Naive B cell (primary cell): ENCODE results near the gene C1R. TPM values are rescaled to one million over a fixed set of nuclear protein-coding genes. Genes with fewer than 3 reads are reported as not detected.
A peak's percentile ranks its signal among the peaks of the same experiment; 100 is the strongest.

ENCODE experiments used
- ATAC-seq, 2 donors: fragments of 150-1000 bp; cut with Tn5 transposase; 2 replicates each; pipeline ENCODE4 v1.10.0; 2021; ENCODE audit warnings: low read depth in 2 of 2, mild to moderate bottlenecking in 2 of 2, moderate library complexity in 2 of 2
- DNase-seq: peaks from one replicate; pipeline ENCODE4 v3.0.0; 2022
- H3K27ac Mint-ChIP-seq, 6 donors: one replicate each; pipeline ENCODE4 v1.8.0; 2020 to 2022; ENCODE audit warnings: mild to moderate bottlenecking in 6 of 6, mixed read lengths in 6 of 6, moderate library complexity in 5 of 6, inconsistent platforms in 2 of 6
- H3K27me3 Mint-ChIP-seq, 3 donors: one replicate each; pipeline ENCODE4 v1.8.0; 2021 to 2022; ENCODE audit warnings: mixed read lengths in 3 of 3, mild to moderate bottlenecking in 1 of 3
- H3K36me3 Mint-ChIP-seq, 2 donors: one replicate each; pipeline ENCODE4 v1.8.0; 2020 to 2022; ENCODE audit warnings: mixed read lengths in 2 of 2, inconsistent platforms in 1 of 2, mild to moderate bottlenecking in 1 of 2
- H3K4me1 Mint-ChIP-seq, 3 donors: one replicate each; pipeline ENCODE4 v1.8.0; 2020 to 2022; ENCODE audit warnings: mixed read lengths in 3 of 3, inconsistent platforms in 1 of 3, mild to moderate bottlenecking in 1 of 3, moderate library complexity in 1 of 3
- H3K4me3 Mint-ChIP-seq, 8 donors: one replicate each; pipeline ENCODE4 v1.8.0; 2020 to 2022; ENCODE audit warnings: mild to moderate bottlenecking in 8 of 8, mixed read lengths in 8 of 8, moderate library complexity in 8 of 8, inconsistent platforms in 2 of 8
- H3K9me3 Mint-ChIP-seq, 7 donors: one replicate each; pipeline ENCODE4 v1.8.0; 2020 to 2022; ENCODE audit warnings: mixed read lengths in 7 of 7, mild to moderate bottlenecking in 5 of 7, inconsistent platforms in 2 of 7, moderate library complexity in 1 of 7
- polyA plus RNA-seq, 6 donors: library from polyadenylated mRNA; unstranded; fragments of 300-500 nt; fragmentation: Illumina TruSeq; gene quantifications; one replicate each; pipeline ENCODE4 v1.2.3, GENCODE V29; 2021; ENCODE audit warnings: low read depth in 6 of 6

Gene C1R
- polyA plus RNA-seq, 6 donors from 2014 or later: 0.95 to 3.1 (median 1.9) TPM; not detected in 1

DNA sequence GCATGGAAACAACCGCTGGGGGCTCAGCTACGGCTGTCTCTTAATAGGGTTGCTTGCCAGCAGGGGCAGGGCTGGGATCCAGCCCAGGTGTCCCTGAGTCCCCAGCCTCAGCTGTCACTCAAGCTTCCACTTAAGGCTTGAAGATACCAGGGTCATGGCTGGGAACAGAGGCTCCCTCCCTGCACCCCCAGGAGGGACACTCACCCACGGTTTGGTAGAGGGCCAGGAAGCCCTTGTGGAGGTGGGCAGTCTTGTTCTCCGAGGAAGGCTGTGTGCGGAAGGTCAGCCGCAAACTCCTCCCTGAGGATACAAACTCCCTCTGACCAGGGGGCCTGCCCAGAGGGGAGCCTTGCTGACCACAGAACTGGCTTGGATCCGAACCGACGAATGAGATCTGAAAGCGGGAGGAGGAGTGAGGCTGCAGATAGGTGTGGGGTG lies 9.5 kb upstream of the C1R start:
- H3K27ac Mint-ChIP-seq: no peak overlapping the region

DNA sequence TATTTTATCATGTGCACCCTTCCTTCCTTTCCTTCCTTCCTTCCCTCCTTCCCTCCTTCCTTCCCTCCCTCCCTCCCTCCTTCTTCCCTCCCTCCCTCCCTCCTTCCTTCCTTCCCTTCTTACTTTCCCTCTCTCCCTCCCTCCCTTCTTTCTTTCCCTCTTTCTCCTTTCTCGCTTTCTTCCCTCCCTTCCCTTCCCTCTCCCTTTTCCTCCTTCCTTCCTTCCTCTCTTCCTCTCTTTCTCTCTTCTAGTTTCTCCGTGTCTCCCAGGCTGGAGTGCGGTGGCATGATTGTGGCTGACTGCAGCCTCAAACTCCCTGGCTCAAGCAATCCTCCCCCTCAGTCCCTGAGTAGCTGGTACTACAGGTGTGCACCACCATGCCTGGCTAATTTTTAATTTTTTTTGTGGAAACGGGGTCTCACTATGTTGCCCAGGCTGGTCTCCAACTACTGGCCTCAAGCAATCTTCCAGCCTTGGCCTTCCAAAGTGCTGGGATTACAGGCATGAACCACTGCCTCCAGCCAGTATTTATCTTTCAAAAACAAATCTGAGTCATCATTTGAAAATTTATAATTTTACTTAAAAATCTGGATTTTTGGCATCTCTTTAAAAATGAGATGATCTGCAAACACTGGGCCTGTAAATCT lies 8.9 kb upstream of the C1R start:
- Mint-ChIP-seq H3K9me3 (peaks cover 0 to 8% (median 3%) of the 10 kb centered on the region in 7 donors), H3K4me3 (no peak overlapping the region), H3K4me1 (peaks cover 2 to 8% (median 8%) of the 10 kb centered on the region in 3 donors), H3K27me3 (no peaks in the 10 kb centered on the region), H3K27ac (peak overlapping the region in 1 of 6 donors; percentile 50), H3K36me3 (peaks cover 13 to 17% of the 10 kb centered on the region in 2 donors)
- ATAC-seq: no peak
- no peak for DNase-seq

More for the DNA sequence above, 9.5 kb upstream of the C1R start:
- no peak overlapping the region for H3K4me3 Mint-ChIP-seq
- ATAC-seq (no peak), DNase-seq (no peak)
- no peaks in the 10 kb centered on the region for H3K27me3 Mint-ChIP-seq
- H3K36me3 Mint-ChIP-seq: peaks cover 13 to 22% of the 10 kb centered on the region in 2 donors
- peaks cover 2 to 10% (median 8%) of the 10 kb centered on the region in 3 donors for H3K4me1 Mint-ChIP-seq
- peaks cover 3 to 14% (median 7%) of the 10 kb centered on the region in 7 donors for H3K9me3 Mint-ChIP-seq

DNA sequence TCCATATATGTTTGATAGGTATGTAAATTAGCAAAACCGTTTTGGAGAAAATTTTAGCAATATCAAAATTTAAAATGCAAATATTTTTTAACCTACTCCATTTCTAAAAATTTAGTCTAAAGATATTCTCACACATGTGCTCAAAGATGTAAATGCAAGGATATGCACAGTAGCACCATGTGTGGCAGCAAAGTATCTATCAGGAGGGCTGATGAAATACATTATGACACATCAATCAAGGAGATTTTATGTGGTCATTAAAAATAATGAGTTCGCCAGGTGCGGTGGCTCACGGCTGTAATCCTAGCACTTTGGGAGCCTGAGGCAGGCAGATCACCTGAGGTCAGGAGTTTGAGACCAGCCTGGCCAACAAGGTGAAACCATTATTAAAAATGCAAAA lies 8.0 kb upstream of the C1R start:
- no peaks in the 10 kb centered on the region for H3K9me3 Mint-ChIP-seq

GRCh38 chr12:7099290-7099996 lies 7.2 kb upstream of the C1R start:
- Mint-ChIP-seq H3K27ac (peak overlapping the region in 1 of 6 donors; percentile 22), H3K9me3 (no peaks in the 10 kb centered on the region), H3K4me3 (no peak overlapping the region), H3K36me3 (peaks cover 7 to 8% of the 10 kb centered on the region in 2 donors), H3K4me1 (peaks cover 0 to 4% (median 2%) of the 10 kb centered on the region in 3 donors), H3K27me3 (no peaks in the 10 kb centered on the region)
- DNase-seq (no peak), ATAC-seq (no peak)

More for the DNA sequence above, 8.0 kb upstream of the C1R start:
- H3K4me3 Mint-ChIP-seq: no peak overlapping the region
- peaks cover 0 to 4% (median 2%) of the 10 kb centered on the region in 3 donors for H3K4me1 Mint-ChIP-seq
- peaks cover 7 to 8% of the 10 kb centered on the region in 2 donors for H3K36me3 Mint-ChIP-seq
- ATAC-seq (no peak), DNase-seq (no peak)
- H3K27ac Mint-ChIP-seq: no peak overlapping the region
- no peaks in the 10 kb centered on the region for H3K27me3 Mint-ChIP-seq

DNA sequence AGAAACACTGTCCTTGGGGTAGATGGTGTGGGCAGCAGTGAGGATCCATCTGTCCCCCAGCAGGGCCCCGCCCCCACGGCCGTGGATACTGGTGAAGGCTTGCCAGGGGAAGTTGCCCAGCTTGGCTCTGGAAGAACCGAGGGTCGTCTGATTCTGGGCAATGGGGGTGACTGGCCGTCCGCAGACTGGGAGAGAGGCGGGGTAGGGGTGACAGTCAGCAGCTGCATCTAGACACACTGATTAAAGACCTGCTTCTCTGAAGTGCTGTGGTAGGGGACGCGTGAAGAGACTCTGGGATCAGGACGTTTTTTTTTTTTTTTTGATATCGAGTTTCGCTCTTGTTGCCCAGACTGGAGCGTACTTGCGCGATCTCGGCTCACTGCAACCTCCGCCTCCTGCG lies 4.7 kb upstream of the C1R start:
- DNase-seq: no peak
- Mint-ChIP-seq H3K27me3 (no peaks in the 10 kb centered on the region), H3K27ac (no peak overlapping the region), H3K9me3 (no peaks in the 10 kb centered on the region), H3K4me1 (peaks cover 5 to 10% (median 6%) of the 10 kb centered on the region in 3 donors), H3K36me3 (no peaks in the 10 kb centered on the region), H3K4me3 (no peak overlapping the region)
- no peak for ATAC-seq

- no peak for DNase-seq
- Mint-ChIP-seq H3K27ac (peak overlapping the region in 1 of 6 donors; percentile 75), H3K9me3 (no peaks in the 10 kb centered on the region), H3K4me3 (no peak overlapping the region), H3K36me3 (no peaks in the 10 kb centered on the region), H3K27me3 (no peaks in the 10 kb centered on the region), H3K4me1 (peaks cover 6 to 12% (median 6%) of the 10 kb centered on the region in 3 donors)
- no peak for ATAC-seq
Observed at GRCh38 chr12:7096006-7096932, 4.0 kb upstream of the C1R start.

DNA sequence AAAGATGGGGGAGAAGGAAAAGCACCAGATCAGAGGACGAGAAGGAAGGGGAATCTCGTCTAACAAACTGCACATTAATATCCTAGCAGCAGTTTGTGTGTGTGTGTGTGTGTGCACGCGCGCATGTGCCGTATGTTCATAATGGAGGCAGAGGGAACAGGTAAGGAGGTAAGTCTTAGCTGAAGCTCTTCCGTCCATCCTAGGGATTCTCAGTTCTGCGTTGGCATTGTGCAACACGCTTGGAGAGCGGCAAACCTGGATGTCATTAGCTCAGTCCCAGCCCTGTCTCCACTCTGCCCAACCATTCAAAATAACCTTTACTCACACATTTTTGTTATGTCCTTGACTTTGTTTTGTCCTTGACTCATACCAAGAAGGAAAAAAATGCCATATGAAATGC lies 1.6 kb upstream of the C1R start:
- no peak for ATAC-seq
- Mint-ChIP-seq H3K9me3 (no peaks in the 10 kb centered on the region), H3K4me1 (peaks cover 6 to 13% (median 6%) of the 10 kb centered on the region in 3 donors), H3K27ac (peak overlapping the region in 1 of 6 donors; percentile 55), H3K36me3 (no peaks in the 10 kb centered on the region), H3K27me3 (peaks cover 0 to 11% (median 8%) of the 10 kb centered on the region in 3 donors), H3K4me3 (no peak overlapping the region)
- no peak for DNase-seq

DNA sequence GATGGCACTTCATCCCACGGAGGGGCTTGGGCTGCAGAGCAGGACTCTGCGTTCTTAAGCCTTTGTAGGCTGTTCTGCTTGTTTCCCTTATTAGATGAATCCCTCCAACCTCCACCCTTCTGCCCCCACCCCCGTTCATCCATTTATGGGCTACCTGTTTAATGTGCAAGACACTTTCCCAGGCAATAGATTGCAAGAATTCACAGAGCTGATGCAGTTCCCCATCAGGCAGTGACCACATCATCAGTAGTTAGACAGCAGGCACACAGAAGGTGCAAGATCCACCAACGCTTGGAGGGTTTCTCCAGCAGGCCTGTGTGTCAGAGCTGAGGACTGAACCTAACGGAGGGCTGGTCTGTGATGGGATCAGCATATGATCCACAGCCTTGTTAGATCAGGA lies 1.2 kb upstream of the C1R start:
- DNase-seq: no peak
- Mint-ChIP-seq H3K9me3 (no peaks in the 10 kb centered on the region), H3K36me3 (no peaks in the 10 kb centered on the region), H3K4me3 (no peak overlapping the region), H3K27me3 (peaks cover 0 to 13% (median 8%) of the 10 kb centered on the region in 3 donors), H3K27ac (no peak overlapping the region), H3K4me1 (peaks cover 6 to 13% (median 6%) of the 10 kb centered on the region in 3 donors)
- no peak for ATAC-seq

DNA sequence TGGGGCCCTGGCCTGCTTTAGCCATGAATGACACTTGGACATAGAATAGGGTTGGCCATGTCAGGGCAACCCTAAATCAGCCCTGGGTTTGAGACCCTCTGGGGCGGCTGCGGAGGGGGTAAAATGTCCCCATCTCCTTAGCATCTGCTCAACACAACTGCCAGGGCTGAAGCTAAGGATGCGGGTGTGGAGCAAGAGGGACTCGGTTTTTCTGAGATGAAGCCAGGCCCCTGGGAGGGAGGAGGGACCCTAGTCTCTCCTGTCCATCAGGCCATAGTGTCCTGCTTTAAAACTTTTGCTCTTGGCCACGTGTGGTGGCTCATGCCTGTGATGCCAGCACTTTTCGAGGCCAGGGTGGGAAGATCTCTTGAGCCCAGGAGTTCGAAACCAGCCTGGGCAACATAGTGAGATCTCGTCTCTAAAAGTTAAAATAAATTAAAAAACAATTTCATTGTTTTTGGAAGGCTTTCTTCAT lies 778 bp upstream of the C1R start:
- no peaks in the 10 kb centered on the region for H3K9me3 Mint-ChIP-seq
- peak overlapping the region in 1 of 8 donors; percentile 77 for H3K4me3 Mint-ChIP-seq
- ATAC-seq (no peak), DNase-seq (no peak)
- H3K36me3 Mint-ChIP-seq: no peaks in the 10 kb centered on the region
- no peak overlapping the region for H3K27ac Mint-ChIP-seq
- H3K27me3 Mint-ChIP-seq: peaks cover 0 to 13% (median 8%) of the 10 kb centered on the region in 3 donors
- peaks cover 6 to 13% (median 6%) of the 10 kb centered on the region in 3 donors for H3K4me1 Mint-ChIP-seq

GRCh38 chr12:7091660-7092228 lies 501 bp downstream of the C1R start:
- no peaks in the 10 kb centered on the region for H3K9me3 Mint-ChIP-seq
- peaks cover 6 to 13% (median 6%) of the 10 kb centered on the region in 3 donors for H3K4me1 Mint-ChIP-seq
- DNase-seq (no peak), ATAC-seq (no peak)
- peak overlapping the region in 1 of 6 donors; percentile 65 for H3K27ac Mint-ChIP-seq
- peaks cover 0 to 13% (median 8%) of the 10 kb centered on the region in 3 donors for H3K27me3 Mint-ChIP-seq
- peak overlapping the region; percentile 77 to 93 (median 90) for H3K4me3 Mint-ChIP-seq
- no peaks in the 10 kb centered on the region for H3K36me3 Mint-ChIP-seq

GRCh38 chr12:7091171-7091570 lies 1.1 kb downstream of the C1R start:
- no peaks in the 10 kb centered on the region for H3K9me3 Mint-ChIP-seq
- DNase-seq (no peak), ATAC-seq (no peak)
- H3K27ac Mint-ChIP-seq: no peak overlapping the region
- H3K4me3 Mint-ChIP-seq: peak overlapping the region in 6 of 8 donors; percentile 15 to 77 (median 52)
- no peaks in the 10 kb centered on the region for H3K36me3 Mint-ChIP-seq
- H3K27me3 Mint-ChIP-seq: peaks cover 0 to 13% (median 8%) of the 10 kb centered on the region in 3 donors
- peaks cover 6 to 13% (median 6%) of the 10 kb centered on the region in 3 donors for H3K4me1 Mint-ChIP-seq

- no peaks in the 10 kb centered on the region for H3K9me3 Mint-ChIP-seq
- DNase-seq (no peak), ATAC-seq (no peak)
- peak overlapping the region in 1 of 8 donors; percentile 47 for H3K4me3 Mint-ChIP-seq
- peaks cover 6 to 13% (median 6%) of the 10 kb centered on the region in 3 donors for H3K4me1 Mint-ChIP-seq
- H3K27ac Mint-ChIP-seq: peak overlapping the region in 1 of 6 donors; percentile 77
- H3K27me3 Mint-ChIP-seq: peaks cover 0 to 13% (median 8%) of the 10 kb centered on the region in 3 donors
- H3K36me3 Mint-ChIP-seq: no peaks in the 10 kb centered on the region
Observed at GRCh38 chr12:7090222-7090998, 1.8 kb downstream of the C1R start.
